Gastroesophageal sphincter (tissue), 4 donors: Measurements from ENCODE around the gene TMEM242. TPM values are rescaled to one million over a fixed set of nuclear protein-coding genes. Genes with fewer than 3 reads are reported as not detected.

Source experiments
- ATAC-seq: fragments of 150-250 bp; one replicate; pipeline ENCODE4 v1.9.1; 2016; ENCODE audit warnings: mild to moderate bottlenecking, moderate library complexity
- H3K27ac ChIP-seq, 4 donors: fragments of 200-600 bp; sonication (generic) in 3 of 4; 1 replicate in 3 of 4; 2 replicates in 1 of 4; pipeline ENCODE4 v1.5.1; 2016 to 2019
- H3K27me3 ChIP-seq: fragments of 200-600 bp; sonication (generic); one replicate; pipeline ENCODE4 v1.5.1; 2019
- H3K36me3 ChIP-seq, 2 donors: fragments of 200-600 bp; sonication (generic); one replicate each; pipeline ENCODE4 v1.5.1; 2019; ENCODE audit warnings: control low read depth in 1 of 2
- H3K4me1 ChIP-seq, 3 donors: fragments of 200-600 bp; sonication (generic); 1 replicate in 2 of 3; 2 replicates in 1 of 3; pipeline ENCODE4 v1.5.1; 2016 to 2019; ENCODE audit warnings: control low read depth in 2 of 3
- H3K4me3 ChIP-seq, 2 donors: fragments of 200-600 bp; sonication (generic); one replicate each; pipeline ENCODE4 v1.5.1; 2019; ENCODE audit warnings: mild to moderate bottlenecking in 1 of 2, moderate library complexity in 1 of 2
- H3K9me3 ChIP-seq, 3 donors: fragments of 200-600 bp; sonication (generic); one replicate each; pipeline ENCODE4 v1.5.1; 2017 to 2019; ENCODE audit warnings: control low read depth in 2 of 3
- EP300 ChIP-seq: sonication (generic); formaldehyde crosslinking; IDR thresholded peaks from one replicate; pipeline ENCODE4 v1.6.1; 2017; ENCODE audit warnings: antibody characterized with exemption, mild to moderate bottlenecking
- POLR2A ChIP-seq, 2 donors: fragments of 450-650 bp; IDR thresholded peaks; one replicate each; pipeline ENCODE4 v1.6.1; 2017; ENCODE audit warnings: antibody characterized with exemption in 2 of 2, mild to moderate bottlenecking in 2 of 2, moderate library complexity in 1 of 2
- POLR2AphosphoS5 ChIP-seq: sonication (generic); formaldehyde crosslinking; IDR thresholded peaks from one replicate; pipeline ENCODE4 v1.6.1; 2017; ENCODE audit warnings: antibody characterized with exemption
- WGBS, 2 donors: methylation state at CpG; one replicate each; pipeline ENCODE4 v1.1.5; 2018; ENCODE audit warnings: low coverage in 1 of 2; 5-methylcytosine and 5-hydroxymethylcytosine counted together
- total RNA-seq, 4 donors: library from RNA; depleted of rRNA; stranded (reverse); fragments of >200 nt; gene quantifications; one replicate each; pipeline ENCODE4 v1.1.0, GENCODE V29; 2016
- TF ChIP-seq, protein P1 (sequence below), 4 experiments: fragments of 200-600 bp in 2 of 4; fragments of 450-650 bp in 2 of 4; sonication (generic) in 1 of 4; IDR thresholded peaks; one replicate each; pipeline ENCODE4 v1.5.1; 2017 to 2019; ENCODE audit warnings: antibody characterized with exemption in 4 of 4, mild to moderate bottlenecking in 2 of 4, moderate library complexity in 2 of 4

Gene TMEM242
- total RNA-seq, 4 donors from 2014 or later, result 6.6 to 8.4 (median 7.6) TPM

DNA sequence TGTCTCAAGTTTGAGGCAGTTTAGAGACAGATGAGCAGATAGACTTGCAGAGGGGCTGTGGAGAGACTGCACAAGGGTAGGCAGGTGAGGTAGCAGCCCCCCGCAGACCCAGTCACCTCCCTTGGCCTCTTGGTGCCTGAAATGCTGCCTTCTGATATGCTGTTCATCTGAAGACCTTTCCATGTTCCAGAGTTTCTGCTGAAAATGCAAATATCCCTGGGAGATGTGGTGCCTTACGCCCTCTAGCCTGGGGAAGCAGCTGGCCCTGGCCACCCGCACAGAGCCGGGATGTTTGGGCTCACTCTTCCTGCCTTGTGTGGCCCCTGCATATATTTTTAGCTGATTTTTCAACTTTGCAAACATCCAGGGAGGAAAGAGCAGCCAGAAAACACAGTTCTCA lies 51.4 kb downstream of the TMEM242 start:
- WGBS, 2 donors, result 80 to 96% methylated on average over 1 to 3 of the region's 4 CpGs
- no peak for ATAC-seq
- H3K4me1 ChIP-seq, result peaks cover 0 to 39% (median 15%) of the 10 kb centered on the region in 3 donors
- H3K9me3 ChIP-seq, result no peaks in the 10 kb centered on the region
- H3K27me3 ChIP-seq, result no peaks in the 10 kb centered on the region
- no peak overlapping the region for H3K4me3 ChIP-seq
- no peaks in the 10 kb centered on the region for H3K36me3 ChIP-seq
- TF ChIP-seq POLR2AphosphoS5 (no peak), EP300 (no peak), POLR2A (IDR thresholded peaks at IDR 0.05) (no peak)
- TF ChIP-seq, protein P1, sequence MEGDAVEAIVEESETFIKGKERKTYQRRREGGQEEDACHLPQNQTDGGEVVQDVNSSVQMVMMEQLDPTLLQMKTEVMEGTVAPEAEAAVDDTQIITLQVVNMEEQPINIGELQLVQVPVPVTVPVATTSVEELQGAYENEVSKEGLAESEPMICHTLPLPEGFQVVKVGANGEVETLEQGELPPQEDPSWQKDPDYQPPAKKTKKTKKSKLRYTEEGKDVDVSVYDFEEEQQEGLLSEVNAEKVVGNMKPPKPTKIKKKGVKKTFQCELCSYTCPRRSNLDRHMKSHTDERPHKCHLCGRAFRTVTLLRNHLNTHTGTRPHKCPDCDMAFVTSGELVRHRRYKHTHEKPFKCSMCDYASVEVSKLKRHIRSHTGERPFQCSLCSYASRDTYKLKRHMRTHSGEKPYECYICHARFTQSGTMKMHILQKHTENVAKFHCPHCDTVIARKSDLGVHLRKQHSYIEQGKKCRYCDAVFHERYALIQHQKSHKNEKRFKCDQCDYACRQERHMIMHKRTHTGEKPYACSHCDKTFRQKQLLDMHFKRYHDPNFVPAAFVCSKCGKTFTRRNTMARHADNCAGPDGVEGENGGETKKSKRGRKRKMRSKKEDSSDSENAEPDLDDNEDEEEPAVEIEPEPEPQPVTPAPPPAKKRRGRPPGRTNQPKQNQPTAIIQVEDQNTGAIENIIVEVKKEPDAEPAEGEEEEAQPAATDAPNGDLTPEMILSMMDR (IDR thresholded peaks at IDR 0.05), result no peak
- peak overlapping the region in 1 of 4 donors; percentile 88 for H3K27ac ChIP-seq

DNA sequence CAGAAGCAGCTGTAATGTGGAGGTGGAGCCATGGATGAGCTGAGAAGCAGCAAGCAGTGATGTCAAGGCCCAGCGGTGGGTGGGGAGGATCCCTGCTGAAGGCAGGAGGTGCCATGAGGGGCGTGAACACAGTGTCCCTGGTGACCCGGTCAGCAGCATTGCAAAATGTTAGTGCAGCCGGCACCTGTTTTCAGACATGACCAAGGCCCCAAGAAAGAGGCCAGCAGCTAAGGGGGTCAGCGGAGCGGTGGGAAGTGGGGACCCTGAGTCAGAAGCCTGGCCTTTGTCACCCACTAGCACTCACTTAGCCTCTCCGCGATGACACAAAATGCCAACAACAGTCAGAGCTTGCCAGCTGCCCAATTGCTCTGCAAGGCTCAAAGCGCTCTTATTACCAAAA lies 51.9 kb downstream of the TMEM242 start:
- Histone ChIP-seq H3K4me3 (no peak overlapping the region), H3K4me1 (peaks cover 0 to 39% (median 15%) of the 10 kb centered on the region in 3 donors), H3K9me3 (no peaks in the 10 kb centered on the region), H3K36me3 (no peaks in the 10 kb centered on the region), H3K27ac (no peak overlapping the region), H3K27me3 (no peaks in the 10 kb centered on the region)
- TF ChIP-seq POLR2A (IDR thresholded peaks at IDR 0.05), result no peak
- TF ChIP-seq POLR2AphosphoS5, result no peak
- TF ChIP-seq, protein P1 (IDR thresholded peaks at IDR 0.05), result no peak
- no peak for TF ChIP-seq EP300
- no peak for ATAC-seq
- WGBS, 2 donors, result 94 to 100% methylated on average over 3 to 4 of the region's 9 CpGs

DNA sequence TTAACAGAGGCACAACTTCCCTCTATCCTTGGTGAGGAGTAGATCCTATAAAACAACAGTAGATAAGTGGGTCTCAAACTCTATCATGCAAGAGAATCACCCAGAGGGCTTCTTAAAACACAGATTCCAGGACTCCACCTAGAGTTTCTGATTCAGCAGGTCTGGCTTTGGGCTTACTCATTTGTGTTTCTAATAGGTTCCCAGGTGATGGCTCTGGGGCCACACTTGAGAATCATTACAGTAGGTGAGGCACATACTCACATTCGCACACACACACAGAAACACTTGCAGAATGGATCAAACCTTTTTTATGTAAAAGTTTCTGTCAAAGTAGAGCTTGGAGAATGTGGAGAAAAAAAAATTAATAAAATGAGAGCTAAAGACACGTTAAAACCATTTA lies 52.4 kb downstream of the TMEM242 start:
- no peaks in the 10 kb centered on the region for H3K9me3 ChIP-seq
- ATAC-seq, result no peak
- H3K4me3 ChIP-seq, result no peak overlapping the region
- 76 to 80% methylated on average over 1 to 2 of the region's 2 CpGs for WGBS, 2 donors
- H3K36me3 ChIP-seq, result no peaks in the 10 kb centered on the region
- TF ChIP-seq, protein P1 (IDR thresholded peaks at IDR 0.05), result no peak
- TF ChIP-seq POLR2A (IDR thresholded peaks at IDR 0.05), result no peak
- no peak for TF ChIP-seq EP300
- no peak for TF ChIP-seq POLR2AphosphoS5
- no peaks in the 10 kb centered on the region for H3K27me3 ChIP-seq
- H3K4me1 ChIP-seq, result peaks cover 0 to 39% (median 15%) of the 10 kb centered on the region in 3 donors
- H3K27ac ChIP-seq, result no peak overlapping the region

DNA sequence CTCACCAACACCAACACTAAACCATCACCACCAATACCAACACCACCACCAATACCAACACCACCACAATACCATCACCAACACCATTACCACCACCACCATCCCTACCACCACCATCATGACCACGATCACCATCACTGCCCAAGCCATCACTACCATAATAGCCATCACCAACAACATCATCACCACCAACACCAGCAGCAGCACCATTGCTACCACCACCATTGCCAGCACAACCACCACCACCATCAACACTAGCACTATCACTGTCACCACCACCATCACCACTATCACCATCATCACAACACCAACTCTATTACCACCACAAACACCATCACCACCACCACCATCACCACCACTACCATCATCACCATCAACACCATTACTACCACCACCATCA lies 53.0 kb downstream of the TMEM242 start:
- Histone ChIP-seq H3K4me3 (no peak overlapping the region), H3K4me1 (peaks cover 0 to 37% (median 15%) of the 10 kb centered on the region in 3 donors), H3K27me3 (no peaks in the 10 kb centered on the region), H3K9me3 (no peaks in the 10 kb centered on the region), H3K36me3 (no peaks in the 10 kb centered on the region), H3K27ac (no peak overlapping the region)
- TF ChIP-seq POLR2A (IDR thresholded peaks at IDR 0.05) (no peak), POLR2AphosphoS5 (no peak), EP300 (no peak)
- TF ChIP-seq, protein P1 (IDR thresholded peaks at IDR 0.05), result no peak
- WGBS, 2 donors, result 83 to 100% methylated on average over 1 of the region's 1 CpG
- no peak for ATAC-seq

DNA sequence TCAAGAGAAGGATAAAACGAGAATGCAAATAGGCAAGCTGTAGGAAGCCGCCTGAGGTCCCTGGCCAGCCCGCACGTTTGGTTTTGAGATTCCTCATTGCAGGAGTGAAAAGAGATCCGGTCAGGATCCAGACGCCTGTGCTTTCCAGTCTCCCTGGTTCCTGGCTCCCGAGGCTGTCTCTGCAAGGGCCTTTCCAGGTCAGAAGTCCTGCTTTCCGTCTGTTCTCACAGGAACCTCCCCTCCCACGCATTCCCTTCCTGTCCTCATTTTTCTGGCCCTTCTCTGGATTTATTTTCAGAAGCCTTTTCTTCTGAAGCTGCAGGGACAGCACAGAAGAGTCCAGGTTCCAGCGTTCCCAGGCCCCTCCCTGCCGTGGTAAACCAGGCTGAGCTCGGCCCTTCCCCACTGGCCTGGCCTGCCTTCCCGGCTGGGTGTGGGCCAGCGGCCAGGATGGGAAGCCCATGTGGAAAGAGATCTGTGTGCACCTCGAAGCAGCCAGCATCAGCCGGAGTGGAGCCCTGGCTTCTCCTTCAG lies 54.0 kb downstream of the TMEM242 start:
- H3K4me1 ChIP-seq, result peaks cover 0 to 27% (median 11%) of the 10 kb centered on the region in 3 donors
- H3K4me3 ChIP-seq, result no peak overlapping the region
- no peak for TF ChIP-seq POLR2A (IDR thresholded peaks at IDR 0.05)
- TF ChIP-seq POLR2AphosphoS5, result peak; percentile 41
- no peaks in the 10 kb centered on the region for H3K27me3 ChIP-seq
- H3K36me3 ChIP-seq, result no peaks in the 10 kb centered on the region
- no peaks in the 10 kb centered on the region for H3K9me3 ChIP-seq
- 4 to 14% methylated on average over 12 to 13 of the region's 16 CpGs for WGBS, 2 donors
- H3K27ac ChIP-seq, result peak overlapping the region; percentile 49 to 77 (median 75)
- peak; percentile 77 for ATAC-seq
